ENCODE results near the gene DCHS1.

- TF ChIP-seq POLR2A (IDR thresholded peaks at IDR 0.05) (no peak), CTCF (IDR thresholded peaks at IDR 0.05) (no peak), EP300 (IDR thresholded peaks at IDR 0.05) (no peak)
Measured at GRCh38 chr11:6646918-6647679, 8.5 kb downstream of the DCHS1 start.

Measured in tibial nerve (tissue), 4 donors.